ENCODE data around the gene RAB26.

- TF ChIP-seq EZH2 (IDR thresholded peaks at IDR 0.05; ENCODE audit: insufficient read depth, poor library complexity, severe bottlenecking) (no peak), EZH2phosphoT487 (IDR thresholded peaks at IDR 0.05; ENCODE audit: insufficient read depth, low read depth) (no peak)
These were observed at the start of gene RAB26 for GRCh38 chr16:2147981-2148671.
